GM06990 (cell line): ENCODE measurements around the gene ROBO3.

Source experiments
- DNase-seq: peaks from one replicate; pipeline ENCODE4 v3.0.0-alpha.2; 2011; ENCODE audit not compliant: insufficient read length; ENCODE audit errors: extremely low read depth
- H3K27me3 ChIP-seq: replicated peaks from 2 replicates; pipeline ENCODE4 v1.6.0; 2011; ENCODE audit warnings: low read length; ENCODE audit not compliant: control insufficient read depth, insufficient read depth
- H3K36me3 ChIP-seq: 2 replicates; pipeline ENCODE4 v1.5.1; 2011; ENCODE audit warnings: low read length; ENCODE audit not compliant: control insufficient read depth, insufficient read depth
- H3K4me3 ChIP-seq: replicated peaks from 2 replicates; pipeline ENCODE4 v1.5.1; 2011; ENCODE audit warnings: low read depth, mild to moderate bottlenecking, control low read depth, low read length
- CTCF ChIP-seq: IDR thresholded peaks from 2 replicates; pipeline ENCODE4 v1.5.1; 2011; ENCODE audit warnings: low read length, control low read depth, mild to moderate bottlenecking, inconsistent platforms; ENCODE audit not compliant: insufficient read depth, poor library complexity, severe bottlenecking

ROBO3 gene

GRCh38 chr11:124839972-124840621 lies 25.1 kb upstream of the ROBO3 start:
- no peak for TF ChIP-seq CTCF
- Histone ChIP-seq H3K27me3 (peaks cover 10% of the 10 kb centered on the region), H3K4me3 (peak overlapping the region; percentile 15), H3K36me3 (no peaks in the 10 kb centered on the region)
- DNase-seq = no peak

DNA sequence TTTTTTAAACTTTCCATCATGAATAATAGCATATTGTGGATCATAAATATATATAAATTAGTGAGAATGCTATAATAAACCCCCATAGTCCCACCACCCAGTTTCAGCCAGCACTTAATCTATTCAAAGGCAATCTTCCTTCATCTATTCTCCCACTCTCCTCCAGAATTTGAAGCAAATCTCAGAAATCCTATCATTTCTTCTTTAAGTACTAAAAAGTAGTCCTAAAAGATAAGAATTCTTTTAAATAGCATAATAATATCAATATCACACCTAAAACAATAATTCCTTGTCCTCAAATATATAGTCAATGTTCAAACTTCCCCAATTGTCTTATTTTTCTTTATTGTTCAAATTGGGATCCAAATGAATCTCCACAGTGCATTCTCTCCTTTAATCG lies 24.6 kb upstream of the ROBO3 start:
- TF ChIP-seq CTCF = no peak
- Histone ChIP-seq H3K36me3 (no peaks in the 10 kb centered on the region), H3K4me3 (no peak overlapping the region), H3K27me3 (peaks cover 13% of the 10 kb centered on the region)
- no peak for DNase-seq

GRCh38 chr11:124841201-124841600 lies 24.0 kb upstream of the ROBO3 start:
- Histone ChIP-seq H3K36me3 (no peaks in the 10 kb centered on the region), H3K4me3 (no peak overlapping the region), H3K27me3 (peaks cover 13% of the 10 kb centered on the region)
- no peak for DNase-seq
- TF ChIP-seq CTCF = no peak

- no peak for TF ChIP-seq CTCF
- H3K4me3 ChIP-seq = no peak overlapping the region
- H3K27me3 ChIP-seq = peaks cover 14% of the 10 kb centered on the region
- H3K36me3 ChIP-seq = no peaks in the 10 kb centered on the region
- DNase-seq = no peak
Measured at GRCh38 chr11:124841840-124842239, 23.4 kb upstream of the ROBO3 start.

- no peak for DNase-seq
- no peak for TF ChIP-seq CTCF
- Histone ChIP-seq H3K27me3 (peaks cover 14% of the 10 kb centered on the region), H3K36me3 (no peaks in the 10 kb centered on the region), H3K4me3 (no peak overlapping the region)
Measured at GRCh38 chr11:124842305-124842704, 22.9 kb upstream of the ROBO3 start.

DNA sequence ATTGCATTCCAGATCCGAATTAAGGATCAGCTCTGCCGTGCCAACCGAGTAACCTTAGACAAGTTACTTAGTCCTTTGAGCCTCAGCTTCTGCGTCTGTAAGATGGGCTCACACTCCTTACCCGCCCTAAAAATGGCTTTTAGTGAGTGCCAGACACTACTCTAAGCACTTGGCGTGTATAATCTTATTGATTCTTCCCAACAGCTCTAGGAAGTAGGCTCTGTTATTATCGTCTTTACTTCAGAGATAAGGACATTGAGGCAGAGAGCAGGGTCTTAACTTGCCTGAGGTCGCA lies 21.7 kb upstream of the ROBO3 start:
- Histone ChIP-seq H3K4me3 (no peak overlapping the region), H3K27me3 (peaks cover 16% of the 10 kb centered on the region), H3K36me3 (no peaks in the 10 kb centered on the region)
- TF ChIP-seq CTCF = no peak
- DNase-seq = no peak
